Calu3 (cell line): ENCODE measurements around the gene SKA1. TPM values are rescaled to one million over a fixed set of nuclear protein-coding genes. Genes with fewer than 3 reads are reported as not detected.

Experiments
- BruUV-seq: library from RNA; stranded (reverse); fragments of 400-500 nt; replicated peaks from 2 replicates; lab custom pipeline; 2021; lab: Mats Ljungman, UMichigan
- CTCF ChIA-PET: fragments of 300-600 bp; sonication (Branson Sonifier 250); formaldehyde crosslinking; loops from one replicate; lab custom pipeline; 2022; ENCODE audit warnings: antibody characterized with exemption; lab: Charles Lee
- DNase-seq: peaks from one replicate; pipeline ENCODE4 v3.0.0; 2022
- H3K27ac Mint-ChIP-seq: one replicate; pipeline ENCODE4 v1.8.0; 2022; ENCODE audit warnings: mixed read lengths; ENCODE audit not compliant: unreplicated experiment
- H3K27me3 Mint-ChIP-seq: one replicate; pipeline ENCODE4 v1.8.0; 2022; ENCODE audit warnings: mixed read lengths; ENCODE audit not compliant: unreplicated experiment
- H3K36me3 Mint-ChIP-seq: one replicate; pipeline ENCODE4 v1.8.0; 2022; ENCODE audit warnings: mild to moderate bottlenecking, moderate library complexity, mixed read lengths; ENCODE audit not compliant: insufficient read depth, unreplicated experiment
- H3K4me1 Mint-ChIP-seq: one replicate; pipeline ENCODE4 v1.8.0; 2022; ENCODE audit warnings: mild to moderate bottlenecking, low read depth, mixed read lengths; ENCODE audit not compliant: unreplicated experiment
- H3K4me3 Mint-ChIP-seq: one replicate; pipeline ENCODE4 v1.8.0; 2022; ENCODE audit warnings: mild to moderate bottlenecking, low read depth, moderate library complexity, mixed read lengths; ENCODE audit not compliant: unreplicated experiment
- H3K9me3 Mint-ChIP-seq: one replicate; pipeline ENCODE4 v1.8.0; 2022; ENCODE audit warnings: low read depth, mixed read lengths; ENCODE audit not compliant: unreplicated experiment
- intact Hi-C: fragments of 100-400 bp; cut with micrococcal nuclease; formaldehyde crosslinking; loops from one replicate; pipeline ENCODE4 v1.10.0; 2022; ENCODE audit not compliant: unreplicated experiment
- total RNA-seq: library from RNA; stranded (reverse); gene quantifications from 2 replicates; pipeline ENCODE4 v1.2.3, GENCODE V29; 2022
- TF ChIP-seq, protein P1 (sequence below): fragments of 200-600 bp; IDR thresholded peaks from one replicate; pipeline ENCODE4 v1.8.0; 2022; ENCODE audit warnings: antibody characterized with exemption; ENCODE audit not compliant: unreplicated experiment

The SKA1 gene
- total RNA-seq, 1 experiment from 2014 or later: 22.5 TPM

- Mint-ChIP-seq H3K9me3 (peaks cover 9% of the 10 kb centered on the region), H3K4me1 (no peaks in the 10 kb centered on the region), H3K36me3 (no peaks in the 10 kb centered on the region), H3K27ac (no peak overlapping the region), H3K27me3 (peaks cover 30% of the 10 kb centered on the region), H3K4me3 (no peak overlapping the region)
- CTCF ChIA-PET: no interaction called here
- no peak for DNase-seq
- intact Hi-C loops: no loop called here
- BruUV-seq: no TSS peak
- TF ChIP-seq, protein P1, sequence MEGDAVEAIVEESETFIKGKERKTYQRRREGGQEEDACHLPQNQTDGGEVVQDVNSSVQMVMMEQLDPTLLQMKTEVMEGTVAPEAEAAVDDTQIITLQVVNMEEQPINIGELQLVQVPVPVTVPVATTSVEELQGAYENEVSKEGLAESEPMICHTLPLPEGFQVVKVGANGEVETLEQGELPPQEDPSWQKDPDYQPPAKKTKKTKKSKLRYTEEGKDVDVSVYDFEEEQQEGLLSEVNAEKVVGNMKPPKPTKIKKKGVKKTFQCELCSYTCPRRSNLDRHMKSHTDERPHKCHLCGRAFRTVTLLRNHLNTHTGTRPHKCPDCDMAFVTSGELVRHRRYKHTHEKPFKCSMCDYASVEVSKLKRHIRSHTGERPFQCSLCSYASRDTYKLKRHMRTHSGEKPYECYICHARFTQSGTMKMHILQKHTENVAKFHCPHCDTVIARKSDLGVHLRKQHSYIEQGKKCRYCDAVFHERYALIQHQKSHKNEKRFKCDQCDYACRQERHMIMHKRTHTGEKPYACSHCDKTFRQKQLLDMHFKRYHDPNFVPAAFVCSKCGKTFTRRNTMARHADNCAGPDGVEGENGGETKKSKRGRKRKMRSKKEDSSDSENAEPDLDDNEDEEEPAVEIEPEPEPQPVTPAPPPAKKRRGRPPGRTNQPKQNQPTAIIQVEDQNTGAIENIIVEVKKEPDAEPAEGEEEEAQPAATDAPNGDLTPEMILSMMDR: no peak
Measured at GRCh38 chr18:50422286-50422898, 47.5 kb downstream of the SKA1 start.

- Mint-ChIP-seq H3K9me3 (peaks cover 2% of the 10 kb centered on the region), H3K4me1 (no peaks in the 10 kb centered on the region), H3K27ac (no peak overlapping the region), H3K36me3 (no peaks in the 10 kb centered on the region), H3K27me3 (peaks cover 32% of the 10 kb centered on the region), H3K4me3 (no peak overlapping the region)
- intact Hi-C loops: no loop called here
- no peak for DNase-seq
- no TSS peak for BruUV-seq
- TF ChIP-seq, protein P1: no peak
- CTCF ChIA-PET: no interaction called here
Measured at GRCh38 chr18:50424877-50425690, 50.2 kb downstream of the SKA1 start.

GRCh38 chr18:50427896-50428295, 53.0 kb downstream of the SKA1 start:
- intact Hi-C loops: no loop called here
- Mint-ChIP-seq H3K27ac (no peak overlapping the region), H3K36me3 (no peaks in the 10 kb centered on the region), H3K9me3 (peaks cover 2% of the 10 kb centered on the region), H3K4me3 (no peak overlapping the region), H3K27me3 (peaks cover 41% of the 10 kb centered on the region), H3K4me1 (no peaks in the 10 kb centered on the region)
- TF ChIP-seq, protein P1: no peak
- CTCF ChIA-PET: interaction anchor here (1.6 kb wide), 1 partner anchor 209 kb away, joined by 9 read pairs; no protein-coding TSS in a partner anchor
- no TSS peak for BruUV-seq
- no peak for DNase-seq

DNA sequence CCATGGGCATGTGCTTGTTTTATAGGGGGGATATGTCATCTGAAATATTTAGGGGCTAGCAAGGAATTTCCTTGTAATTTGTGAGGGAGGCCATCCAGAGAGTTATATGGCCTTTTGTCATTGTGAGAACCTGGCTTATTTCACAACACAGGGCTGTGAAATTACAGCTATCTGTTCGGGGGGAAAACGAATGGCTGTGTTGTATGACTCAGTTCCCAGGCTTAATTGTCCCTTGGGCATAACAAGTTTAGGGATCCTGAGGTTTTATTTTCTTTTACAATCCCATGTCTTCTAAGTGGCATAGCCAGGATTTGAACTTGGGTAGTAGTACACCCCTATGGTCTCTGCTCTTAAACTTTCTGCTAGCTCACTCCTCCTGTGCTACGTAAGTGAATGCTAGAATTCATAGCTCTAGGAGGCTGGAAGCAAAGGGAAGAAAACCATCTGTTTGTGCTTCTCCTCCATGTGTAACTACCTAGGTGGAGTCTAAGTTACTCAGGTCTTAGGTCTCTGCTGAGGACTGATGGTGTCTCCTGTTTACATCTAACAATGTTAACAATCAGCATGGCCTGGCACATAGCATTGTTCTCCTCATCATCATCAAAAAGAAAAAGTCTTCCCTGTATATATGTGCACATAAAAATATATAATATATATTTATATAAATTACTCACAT, 53.8 kb downstream of the SKA1 start:
- BruUV-seq: no TSS peak
- H3K36me3 Mint-ChIP-seq: no peaks in the 10 kb centered on the region
- DNase-seq: no peak
- H3K4me3 Mint-ChIP-seq: no peak overlapping the region
- intact Hi-C loops: loop anchor here (1.0 kb wide), 1 partner anchor 210 kb away; no protein-coding TSS in a partner anchor
- H3K4me1 Mint-ChIP-seq: no peaks in the 10 kb centered on the region
- TF ChIP-seq, protein P1: no peak
- peaks cover 2% of the 10 kb centered on the region for H3K9me3 Mint-ChIP-seq
- CTCF ChIA-PET: interaction anchor here (1.0 to 1.6 kb wide), 4 partner anchors 16 to 210 kb away, joined by 3 to 9 read pairs (median 3); partner anchors contain the start of gene MBD1
- H3K27ac Mint-ChIP-seq: no peak overlapping the region
- H3K27me3 Mint-ChIP-seq: peaks cover 35% of the 10 kb centered on the region
